Fibroblast of villous mesenchyme (primary cell): ENCODE results near the gene DBNDD1. TPM values are rescaled to one million over a fixed set of nuclear protein-coding genes. Genes with fewer than 3 reads are reported as not detected.
A peak's percentile ranks its signal among the peaks of the same experiment; 100 is the strongest.

ENCODE experiments used
- DNase-seq: peaks from one replicate; pipeline ENCODE4 v3.0.0-alpha.2; 2010; ENCODE audit warnings: low read depth
- H3K4me3 ChIP-seq: 2 replicates; pipeline ENCODE4 v1.5.1; 2011; ENCODE audit warnings: low read depth, mild to moderate bottlenecking, low read length
- total RNA-seq: library from RNA; depleted of rRNA; stranded (reverse); fragments of >200 nt; gene quantifications from 2 replicates; pipeline ENCODE4 v1.2.3, GENCODE V29; 2012
- TF ChIP-seq, protein P1 (sequence below): IDR thresholded peaks from 2 replicates; pipeline ENCODE4 v1.5.1; 2012; ENCODE audit warnings: low read depth, mild to moderate bottlenecking, low read length; ENCODE audit not compliant: insufficient read depth

Gene DBNDD1
- total RNA-seq, 1 donor: 0.86 TPM

DNA sequence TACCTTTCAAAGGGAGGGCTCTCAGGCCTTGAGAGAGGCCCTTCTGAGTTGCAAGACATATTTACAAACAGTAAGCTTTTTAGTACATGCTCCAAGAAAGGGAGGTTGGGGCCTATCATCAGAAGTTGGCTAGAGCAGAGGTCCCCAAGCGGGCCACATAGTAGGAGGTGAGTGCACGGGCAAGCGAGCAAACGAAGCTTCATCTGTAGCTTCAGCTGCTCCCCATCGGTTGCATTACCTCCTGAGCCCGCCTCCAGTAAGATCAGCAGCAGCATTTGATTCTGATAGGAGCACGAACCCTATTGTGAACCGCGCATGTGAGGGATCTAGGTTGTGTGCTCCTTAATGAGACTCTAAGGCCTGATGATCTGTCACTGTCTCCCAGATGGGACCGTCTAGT, 31.7 kb upstream of the DBNDD1 start:
- H3K4me3 ChIP-seq: no peak overlapping the region
- DNase-seq: no peak
- TF ChIP-seq, protein P1, sequence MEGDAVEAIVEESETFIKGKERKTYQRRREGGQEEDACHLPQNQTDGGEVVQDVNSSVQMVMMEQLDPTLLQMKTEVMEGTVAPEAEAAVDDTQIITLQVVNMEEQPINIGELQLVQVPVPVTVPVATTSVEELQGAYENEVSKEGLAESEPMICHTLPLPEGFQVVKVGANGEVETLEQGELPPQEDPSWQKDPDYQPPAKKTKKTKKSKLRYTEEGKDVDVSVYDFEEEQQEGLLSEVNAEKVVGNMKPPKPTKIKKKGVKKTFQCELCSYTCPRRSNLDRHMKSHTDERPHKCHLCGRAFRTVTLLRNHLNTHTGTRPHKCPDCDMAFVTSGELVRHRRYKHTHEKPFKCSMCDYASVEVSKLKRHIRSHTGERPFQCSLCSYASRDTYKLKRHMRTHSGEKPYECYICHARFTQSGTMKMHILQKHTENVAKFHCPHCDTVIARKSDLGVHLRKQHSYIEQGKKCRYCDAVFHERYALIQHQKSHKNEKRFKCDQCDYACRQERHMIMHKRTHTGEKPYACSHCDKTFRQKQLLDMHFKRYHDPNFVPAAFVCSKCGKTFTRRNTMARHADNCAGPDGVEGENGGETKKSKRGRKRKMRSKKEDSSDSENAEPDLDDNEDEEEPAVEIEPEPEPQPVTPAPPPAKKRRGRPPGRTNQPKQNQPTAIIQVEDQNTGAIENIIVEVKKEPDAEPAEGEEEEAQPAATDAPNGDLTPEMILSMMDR: no peak

DNA sequence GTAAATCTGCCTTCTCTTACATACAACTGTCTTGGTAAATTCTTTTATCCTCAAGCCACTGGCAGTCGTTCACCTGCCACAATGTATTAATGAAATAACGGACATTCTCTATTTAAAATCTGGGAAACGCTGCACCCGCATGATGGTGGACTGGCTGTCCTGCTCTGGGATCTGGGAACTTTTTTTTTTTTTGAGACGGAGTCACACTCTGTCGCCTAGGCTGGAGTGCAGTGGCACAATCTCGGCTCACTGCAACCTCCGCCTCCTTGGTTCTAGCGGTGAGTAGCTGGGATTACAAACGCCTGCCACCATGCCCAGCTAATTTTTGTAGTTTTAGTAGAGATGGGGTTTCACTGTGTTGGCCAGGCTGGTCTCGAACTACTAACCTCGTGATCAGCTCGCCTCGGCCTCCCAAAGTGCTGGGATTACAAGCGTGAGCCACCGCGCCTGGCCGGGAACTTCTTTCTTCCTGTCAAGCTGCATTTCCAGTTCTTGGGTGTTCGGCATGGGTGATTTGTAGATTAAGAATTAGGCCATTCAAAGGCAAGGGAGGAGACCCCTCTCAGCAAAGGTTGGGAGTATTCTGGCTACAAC, 29.6 kb upstream of the DBNDD1 start:
- H3K4me3 ChIP-seq: no peak overlapping the region
- DNase-seq: no peak
- TF ChIP-seq, protein P1: no peak

DNA sequence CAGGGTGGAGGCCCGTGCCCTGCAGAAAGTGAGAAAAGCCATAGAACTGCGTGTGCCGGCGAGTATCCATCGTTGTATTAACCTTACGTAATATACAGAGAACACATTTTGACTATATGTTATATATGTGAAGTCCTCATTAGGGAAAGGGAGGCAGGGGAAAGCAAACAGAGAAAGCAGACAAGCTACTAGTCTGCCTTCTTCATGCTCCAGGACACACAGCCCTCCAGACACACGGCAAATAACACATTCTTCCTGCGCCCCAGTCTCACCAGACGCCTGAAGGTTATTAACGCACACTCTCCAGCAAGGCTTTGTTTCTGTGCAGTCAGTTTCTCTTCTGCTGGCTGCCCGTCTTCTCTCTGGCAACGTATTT, 29.1 kb upstream of the DBNDD1 start:
- no peak overlapping the region for H3K4me3 ChIP-seq
- TF ChIP-seq, protein P1: no peak
- peak; percentile 6 for DNase-seq

DNA sequence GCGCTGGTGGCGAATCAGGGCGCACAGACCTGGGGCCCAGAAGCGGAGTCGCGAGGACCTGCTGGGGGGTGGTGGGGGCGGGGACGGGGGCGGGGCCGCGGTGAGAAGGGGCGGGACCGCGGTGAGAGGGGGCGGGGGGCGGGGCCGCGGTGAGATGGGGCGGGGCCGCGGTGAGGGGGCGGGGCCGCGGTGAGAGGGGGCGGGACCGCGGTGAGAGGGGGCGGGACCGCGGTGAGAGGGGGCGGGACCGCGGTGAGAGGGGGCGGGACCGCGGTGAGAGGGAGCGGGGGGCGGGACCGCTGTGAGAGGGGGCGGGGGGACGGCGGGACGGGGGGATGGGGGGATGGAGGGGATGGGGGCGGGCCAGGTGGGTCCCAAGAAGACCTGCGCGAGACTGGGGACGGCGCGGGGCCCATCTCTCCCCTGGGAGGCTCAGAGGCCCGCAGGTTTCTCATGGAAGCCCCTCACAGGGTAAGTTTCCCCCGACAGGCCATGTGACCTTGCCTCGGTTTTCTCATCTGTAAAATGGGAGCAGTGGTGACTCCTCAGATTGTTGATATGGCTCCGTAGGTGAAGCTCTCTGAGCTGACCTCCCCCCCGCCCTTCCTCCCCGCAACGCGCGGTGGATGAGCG, 28.6 kb upstream of the DBNDD1 start:
- peak; percentile 2 for DNase-seq
- TF ChIP-seq, protein P1: no peak

DNA sequence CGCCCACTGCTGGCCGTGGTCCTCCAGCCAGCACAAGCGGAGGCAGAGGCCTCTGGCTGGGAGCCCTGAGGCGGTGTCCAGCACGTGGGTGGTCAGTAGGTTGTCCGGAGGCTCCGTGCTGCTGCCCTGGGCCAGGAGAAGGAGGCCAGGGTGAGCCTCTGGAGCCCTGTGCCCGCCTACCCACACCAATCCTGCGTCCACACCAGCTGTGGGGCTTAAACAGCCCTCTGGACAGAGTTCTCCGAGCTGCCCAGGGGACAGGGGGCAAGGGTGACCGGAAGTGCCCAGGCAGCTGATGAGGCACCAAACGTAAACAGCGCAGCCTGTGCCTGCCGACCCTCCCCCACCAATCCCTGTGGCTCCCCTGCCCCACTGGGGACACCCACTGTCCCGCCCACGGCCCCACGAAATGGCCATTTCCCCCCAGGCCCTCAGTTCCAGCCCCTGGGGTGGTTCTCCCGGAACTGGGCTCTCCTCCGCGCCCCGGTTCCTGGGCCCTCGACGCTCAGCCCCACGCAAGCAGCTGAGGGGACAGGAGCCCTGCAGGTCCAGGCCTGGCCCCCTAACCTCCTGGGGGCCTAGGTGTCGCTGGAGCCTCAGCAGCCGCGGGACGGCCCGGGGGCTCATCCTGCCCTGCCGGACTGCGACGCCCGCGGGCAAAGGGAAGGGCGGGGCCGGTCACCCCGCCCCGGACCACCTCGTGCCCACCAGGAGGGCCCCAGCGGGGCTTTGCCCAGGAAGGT, 27.9 kb upstream of the DBNDD1 start:
- DNase-seq: peak; percentile 62
- H3K4me3 ChIP-seq: peak overlapping the region; percentile 50
- TF ChIP-seq, protein P1: no peak

More for the DNA sequence above, 28.6 kb upstream of the DBNDD1 start:
- H3K4me3 ChIP-seq: peak overlapping the region; percentile 50

DNA sequence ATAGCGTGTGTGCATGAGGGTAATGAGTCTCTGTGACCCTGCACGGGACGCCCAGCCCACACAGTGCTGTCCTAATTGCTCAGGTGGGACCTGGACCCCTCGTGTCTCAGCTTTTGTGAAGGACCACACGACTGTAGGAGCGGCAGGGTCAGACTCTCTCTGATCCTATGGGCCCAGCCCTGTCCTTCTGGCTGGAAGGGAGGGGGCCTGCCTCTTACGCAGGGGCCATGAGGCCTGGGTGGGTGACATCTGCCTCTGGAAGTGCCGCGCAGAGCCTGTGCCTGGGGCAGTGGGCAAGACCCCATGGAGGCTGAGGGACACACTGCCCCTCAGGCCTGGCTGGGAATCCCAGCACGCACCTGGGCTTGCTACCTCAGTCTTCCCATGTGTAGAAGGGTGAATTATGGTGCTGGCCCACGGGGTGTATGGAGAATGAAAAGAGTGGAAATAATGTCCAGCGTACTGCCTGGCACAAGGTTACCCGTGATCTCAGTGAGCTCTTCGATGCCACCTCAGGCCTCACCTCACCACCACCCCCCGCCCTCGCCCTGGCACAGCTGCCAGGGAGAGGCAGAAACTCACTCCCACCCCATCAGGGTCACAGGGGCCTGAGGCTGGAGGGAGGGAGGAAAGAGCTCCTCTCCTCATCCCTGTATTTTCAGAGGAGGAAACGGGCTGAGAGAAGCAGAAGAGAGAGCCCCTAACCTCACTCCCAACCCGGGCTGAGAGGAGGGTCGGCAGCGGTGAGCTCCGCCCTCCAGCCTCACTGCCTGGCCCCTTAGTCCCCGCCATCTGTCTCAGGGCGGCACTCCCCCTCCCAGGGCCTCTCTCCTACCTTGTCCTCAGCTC, 27.1 kb upstream of the DBNDD1 start:
- H3K4me3 ChIP-seq: peak overlapping the region; percentile 2
- no peak for DNase-seq

More for the DNA sequence above, 27.1 kb upstream of the DBNDD1 start:
- TF ChIP-seq, protein P1: no peak
